ENCODE data around the gene CPLX4.
A peak's percentile ranks its signal among the peaks of the same experiment; 100 is the strongest.
"Not testable (repeated sequence)": the region's sequence is repeated elsewhere in the genome, so short reads cannot be mapped to it uniquely, and the experiment has no call there.

CPLX4 gene

DNA sequence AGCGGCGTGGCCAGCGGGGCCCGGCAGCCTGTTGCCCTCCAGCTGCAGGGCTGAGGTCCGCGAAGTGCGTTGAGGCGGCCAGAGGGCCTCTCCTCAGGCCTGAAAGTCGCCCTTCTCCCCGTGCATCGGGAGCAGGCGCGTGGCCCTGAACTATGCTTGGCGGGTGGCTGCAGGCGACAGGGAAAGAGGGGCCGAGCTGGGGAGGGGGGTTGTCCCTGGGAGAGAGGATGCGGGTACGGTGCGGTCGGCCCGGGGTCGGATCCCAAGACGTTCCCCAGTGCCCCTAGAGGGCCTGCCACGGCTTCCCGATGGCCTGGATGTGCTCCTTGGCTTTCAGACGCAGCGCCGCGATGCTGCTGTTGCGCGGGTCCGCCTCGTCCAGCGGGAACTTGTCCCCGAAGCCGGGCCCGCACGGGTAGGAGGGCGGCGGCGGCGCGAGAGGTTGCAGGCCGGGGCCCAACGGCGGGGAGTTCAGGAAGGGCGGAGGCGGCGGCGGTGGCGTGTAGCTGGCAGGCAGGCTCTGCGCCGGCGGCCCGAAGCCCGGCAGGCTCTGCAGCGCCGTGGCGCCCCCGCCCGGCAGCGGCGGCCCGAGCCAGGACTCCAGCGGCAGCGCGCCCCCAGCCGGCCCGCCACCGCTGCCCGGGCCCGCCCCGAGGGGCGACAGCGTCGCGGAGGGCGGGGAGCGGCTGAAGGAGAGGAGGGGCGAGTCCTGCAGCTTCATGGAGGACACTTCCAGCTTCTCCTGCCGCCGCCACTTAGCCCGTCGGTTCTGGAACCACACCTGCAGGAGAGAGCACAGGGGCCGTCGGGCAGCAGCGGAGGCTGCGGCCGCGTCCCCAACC is 49.5 kb downstream of the CPLX4 start:
- peak; percentile 4 for DNase-seq

DNA sequence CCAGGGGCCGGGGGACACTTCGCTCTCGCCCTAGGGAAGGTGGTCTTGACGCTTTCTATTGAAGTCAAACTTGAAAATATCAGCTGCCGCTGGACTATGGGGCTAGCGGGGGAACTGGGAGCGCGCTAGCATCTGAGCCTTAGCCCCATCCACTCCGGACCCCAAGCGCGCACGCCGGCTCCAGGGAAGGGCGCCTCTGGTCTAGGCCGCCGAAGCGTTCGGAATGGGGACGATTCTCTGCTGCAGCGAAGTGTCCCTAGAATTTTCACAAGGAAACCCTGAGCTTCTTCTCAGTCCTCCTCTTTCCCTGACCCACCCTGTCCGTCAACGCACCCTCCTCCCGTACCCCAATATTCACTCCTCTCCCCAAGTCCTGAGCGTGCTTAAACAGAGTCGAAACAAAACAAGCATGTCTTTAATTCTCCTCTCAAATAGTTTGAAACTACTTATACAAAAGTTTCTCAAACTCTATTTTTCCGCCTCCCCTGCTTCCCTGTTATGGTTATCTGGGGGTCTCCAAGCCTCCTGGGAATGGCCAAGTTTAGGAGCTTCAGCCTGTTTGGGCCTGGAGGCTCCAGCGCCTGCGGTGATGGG is 50.2 kb downstream of the CPLX4 start:
- no peak for DNase-seq

DNA sequence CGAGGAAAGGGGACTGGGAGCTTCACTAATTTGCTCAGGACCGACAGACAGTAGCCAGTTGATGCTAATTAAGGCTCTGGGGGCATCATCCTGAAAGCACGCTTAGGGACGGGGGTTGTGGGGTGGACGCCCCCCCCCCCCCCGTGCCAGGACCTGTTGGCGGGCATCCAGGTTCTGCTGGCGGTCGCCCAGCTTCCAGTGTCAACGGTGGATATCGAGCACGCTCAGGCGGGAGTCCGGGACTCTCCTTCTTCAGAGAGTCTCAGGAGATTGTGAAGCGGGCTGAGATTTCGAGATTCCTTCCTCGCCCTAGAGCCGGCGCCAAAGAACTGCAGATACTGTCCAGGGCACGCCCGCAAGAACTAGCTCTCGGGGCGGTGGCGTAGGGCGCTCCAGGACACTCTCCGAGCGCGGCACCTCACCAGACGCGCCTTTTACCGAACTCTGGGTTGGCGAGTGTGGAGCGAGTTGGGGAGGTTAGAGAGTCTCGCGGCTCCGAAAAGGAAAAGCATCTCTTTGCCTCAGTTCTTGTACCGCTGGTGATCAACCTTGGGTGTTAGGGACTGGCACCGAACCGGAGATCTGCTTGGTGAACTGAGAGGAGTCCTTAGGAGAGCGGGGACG is 50.8 kb downstream of the CPLX4 start:
- no peak for DNase-seq

DNA sequence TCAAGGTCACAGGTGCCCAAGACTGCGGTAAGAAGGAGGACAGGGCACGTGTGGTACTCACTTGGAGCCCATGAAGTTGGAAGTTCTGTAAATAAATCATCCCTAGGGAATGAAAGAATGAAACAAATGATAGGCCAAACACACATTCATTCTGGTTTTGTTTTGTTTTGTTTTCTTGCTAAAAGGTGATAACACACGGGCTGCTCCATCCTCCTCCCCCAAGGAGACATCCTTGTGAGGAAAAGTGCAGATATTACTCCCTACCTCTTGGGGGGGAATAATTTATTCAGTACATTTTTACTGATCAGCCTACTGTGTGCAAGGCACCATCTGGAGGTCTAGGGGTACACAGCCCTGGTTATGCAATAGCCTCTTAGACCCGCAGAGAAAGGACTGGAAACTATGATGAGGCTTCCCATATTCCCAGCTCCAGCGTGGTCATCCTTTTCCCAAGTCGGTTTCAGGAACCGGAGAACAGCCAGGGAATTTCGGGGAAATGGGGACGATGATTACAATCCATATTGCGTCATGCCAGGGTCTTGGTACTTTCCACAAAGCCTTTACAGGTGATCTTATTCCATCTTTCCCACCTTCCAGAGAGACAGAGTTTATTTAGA is 51.5 kb downstream of the CPLX4 start:
- DNase-seq: no peak

DNA sequence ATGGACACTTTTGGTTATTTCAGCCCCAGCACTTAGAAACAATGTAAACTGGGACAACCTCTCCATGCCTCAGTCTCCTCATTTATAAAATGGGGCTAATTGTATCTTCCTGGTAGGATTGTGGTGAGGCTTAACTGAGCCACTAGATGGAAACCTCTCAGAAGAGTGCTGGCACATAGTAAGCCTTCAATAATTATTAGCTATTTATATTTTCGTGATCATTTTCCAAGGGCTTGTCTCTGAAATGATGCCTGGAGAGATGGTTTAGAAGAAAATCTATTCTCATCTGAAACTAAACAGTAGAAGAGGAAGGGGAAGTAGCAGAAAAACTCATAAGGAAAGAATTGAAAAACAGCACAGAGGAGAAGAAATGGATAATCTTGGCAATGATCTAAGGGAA is 52.0 kb downstream of the CPLX4 start:
- DNase-seq: no peak

DNA sequence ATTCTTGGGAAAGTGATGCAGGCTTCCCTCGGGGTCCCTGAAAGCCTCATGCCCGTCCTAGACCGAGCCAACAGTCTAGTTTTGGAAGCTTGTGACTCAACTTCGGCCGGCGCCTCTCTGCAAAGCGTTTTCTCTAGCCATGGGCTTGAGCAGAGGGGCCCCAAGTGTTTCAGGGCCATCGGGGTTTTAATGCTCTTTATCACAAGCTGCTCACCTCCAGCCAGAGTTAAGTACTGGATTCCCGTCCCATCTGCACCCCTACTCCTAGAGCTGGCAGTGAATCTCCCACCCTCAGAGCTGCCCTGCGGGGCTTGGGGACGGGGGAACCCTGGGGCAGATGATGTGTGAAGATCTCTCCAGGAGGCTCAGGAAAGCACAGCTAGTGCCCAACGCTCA is 52.5 kb downstream of the CPLX4 start:
- DNase-seq: no peak

DNA sequence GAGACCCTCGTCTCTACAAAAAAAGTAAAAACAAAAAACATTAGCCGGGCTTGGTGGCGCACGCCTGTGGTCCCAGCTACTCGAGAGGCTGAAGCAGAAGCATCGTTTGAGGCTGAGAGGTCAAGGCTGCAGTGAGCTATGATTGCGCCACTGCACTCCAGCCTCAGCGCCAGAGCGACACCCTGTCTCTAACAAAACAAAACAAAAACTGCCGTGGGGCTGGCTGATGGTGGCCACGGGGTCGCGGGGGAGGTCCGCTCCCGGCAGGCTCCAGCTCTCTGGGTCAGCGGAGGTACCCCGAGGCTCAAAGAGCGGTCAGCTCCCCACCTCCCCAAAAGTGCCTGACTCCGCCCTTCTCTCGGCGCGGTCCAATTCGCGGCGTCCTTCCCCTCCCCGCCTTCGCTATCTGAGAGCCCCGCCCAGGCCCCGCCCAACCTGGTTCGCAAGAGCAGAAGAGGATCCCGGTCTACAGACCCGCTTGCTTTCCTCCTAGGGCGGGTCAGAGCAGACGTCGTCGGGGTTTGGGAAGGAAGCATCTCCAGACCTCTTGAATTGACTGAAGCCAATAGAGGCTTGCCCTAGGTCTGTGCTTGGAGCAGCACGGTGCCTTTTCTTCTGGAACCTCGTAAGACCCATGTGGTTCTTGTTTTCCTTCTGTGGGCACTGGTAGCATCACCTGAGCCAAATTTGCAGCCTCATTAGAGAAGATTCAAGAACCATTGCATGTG is 53.0 kb downstream of the CPLX4 start:
- peak; percentile 10 for DNase-seq

DNA sequence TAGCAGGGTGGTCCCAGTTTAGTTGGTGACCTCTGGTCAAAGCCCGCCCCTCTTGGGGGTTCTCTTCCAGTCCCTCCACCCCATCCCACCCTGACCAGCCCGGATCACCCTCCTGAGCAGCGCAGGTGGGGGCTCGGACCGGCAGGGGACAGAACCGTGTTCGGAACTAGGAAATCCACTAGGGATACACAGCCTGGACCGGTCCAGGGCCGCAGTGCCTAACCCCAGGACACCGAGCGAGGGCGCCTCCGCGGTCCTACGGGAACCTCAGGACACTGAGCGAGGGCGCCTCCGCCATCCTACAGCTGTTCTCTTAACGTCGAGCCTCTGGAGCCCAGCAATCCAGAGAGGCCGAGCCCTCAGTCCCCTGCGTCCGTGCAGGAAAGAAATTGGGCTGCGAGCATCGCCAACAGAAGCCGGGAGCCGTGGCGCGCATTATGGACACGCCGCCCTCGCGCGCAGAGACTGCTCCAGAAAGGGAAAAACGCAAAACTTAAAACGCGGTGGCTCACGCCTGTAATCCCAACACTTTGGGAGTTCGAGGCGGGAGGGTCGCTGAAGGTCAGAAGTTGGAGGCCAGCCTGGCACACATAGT is 53.7 kb downstream of the CPLX4 start:
- DNase-seq: no peak

DNA sequence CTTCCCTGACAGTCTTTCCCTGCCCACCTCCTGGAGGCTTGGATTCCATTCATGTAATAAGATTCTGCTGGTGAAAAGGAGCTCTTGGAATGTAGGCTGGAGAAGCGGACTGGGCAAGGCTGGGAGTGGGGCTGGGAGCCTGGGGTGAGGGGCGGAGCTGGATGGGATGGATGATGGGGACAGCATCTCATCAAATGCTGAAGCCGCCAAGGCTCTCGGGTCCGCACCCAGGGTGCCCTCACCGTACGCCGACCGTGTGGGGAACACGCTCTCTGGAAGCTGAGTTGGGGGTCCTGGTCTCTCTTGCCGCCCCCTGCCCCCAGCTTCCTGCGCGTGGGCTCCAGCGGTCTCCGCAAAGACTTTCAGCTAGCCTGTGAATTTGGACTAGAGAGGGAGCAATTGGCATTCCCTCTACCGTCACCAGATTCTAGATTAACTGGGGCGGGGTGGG is 54.3 kb downstream of the CPLX4 start:
- DNase-seq: no peak

DNA sequence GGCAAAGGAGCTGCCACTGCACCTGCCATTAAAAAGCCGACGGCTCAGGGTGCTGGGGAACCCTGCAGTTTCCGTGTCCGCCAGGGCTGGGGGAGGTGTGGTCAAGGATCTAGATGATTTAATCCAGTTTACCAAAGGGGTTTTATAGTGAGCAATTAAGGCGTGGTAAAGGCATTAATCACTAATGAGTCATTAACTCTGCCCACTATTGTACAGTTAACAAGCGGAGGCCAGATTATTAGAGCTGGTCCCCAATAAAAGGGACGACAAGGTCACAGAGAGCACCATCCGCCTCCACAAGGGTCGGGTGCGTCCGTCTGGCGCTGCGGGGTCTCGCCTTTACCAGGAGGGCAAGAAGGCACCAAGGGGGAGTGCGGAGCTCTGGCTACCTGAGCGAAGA is 54.8 kb downstream of the CPLX4 start:
- DNase-seq: no peak

DNA sequence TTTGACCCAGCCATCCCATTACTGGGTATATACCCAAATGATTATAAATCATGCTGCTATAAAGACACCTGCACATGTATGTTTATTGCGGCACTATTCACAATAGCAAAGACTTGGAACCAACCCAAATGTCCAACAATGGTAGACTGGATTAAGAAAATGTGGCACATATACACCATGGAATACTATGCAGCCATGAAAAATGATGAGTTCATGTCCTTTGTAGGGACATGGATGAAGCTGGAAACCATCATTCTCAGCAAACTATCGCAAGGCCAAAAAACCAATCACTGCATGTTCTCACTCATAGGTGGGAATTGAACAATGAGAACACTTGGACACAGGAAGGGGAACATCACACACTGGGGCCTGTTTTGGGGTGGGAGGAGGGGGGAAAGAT is 56.2 kb downstream of the CPLX4 start:
- not testable (repeated sequence) for DNase-seq

DNA sequence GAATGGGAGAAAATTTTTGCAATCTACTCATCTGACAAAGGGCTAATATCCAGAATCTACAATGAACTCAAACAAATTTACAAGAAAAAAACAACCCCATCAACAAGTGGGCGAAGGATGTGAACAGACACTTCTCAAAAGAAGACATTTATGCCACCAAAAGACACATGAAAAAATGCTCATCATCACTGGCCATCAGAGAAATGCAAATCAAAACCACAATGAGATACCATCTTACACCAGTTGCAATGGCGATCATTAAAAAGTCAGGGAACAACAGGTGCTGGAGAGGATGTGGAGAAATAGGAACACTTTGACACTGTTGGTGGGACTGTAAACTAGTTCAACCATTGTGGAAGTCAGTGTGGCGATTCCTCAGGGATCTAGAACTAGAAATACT is 56.6 kb downstream of the CPLX4 start:
- DNase-seq: not testable (repeated sequence)

DNA sequence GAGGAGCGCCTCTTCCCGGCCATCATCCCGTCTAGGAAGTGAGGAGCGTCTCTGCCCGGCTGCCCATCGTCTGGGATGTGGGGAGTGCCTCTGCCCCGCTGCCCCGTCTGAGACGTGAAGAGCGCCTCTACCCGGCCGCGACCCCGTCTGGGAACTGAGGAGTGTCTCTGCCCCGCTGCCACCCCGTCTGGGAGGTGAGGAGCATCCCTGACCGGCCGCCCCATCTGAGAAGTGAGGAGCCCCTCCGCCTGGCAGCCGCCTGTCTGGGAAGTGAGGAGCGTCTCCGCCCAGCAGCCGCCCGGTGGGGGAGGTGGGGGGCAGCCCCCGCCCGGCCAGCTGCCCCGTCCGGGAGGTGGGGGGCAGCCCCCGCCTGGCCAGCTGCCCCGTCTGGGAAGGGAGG is 63.0 kb downstream of the CPLX4 start:
- DNase-seq: not testable (repeated sequence)

DNA sequence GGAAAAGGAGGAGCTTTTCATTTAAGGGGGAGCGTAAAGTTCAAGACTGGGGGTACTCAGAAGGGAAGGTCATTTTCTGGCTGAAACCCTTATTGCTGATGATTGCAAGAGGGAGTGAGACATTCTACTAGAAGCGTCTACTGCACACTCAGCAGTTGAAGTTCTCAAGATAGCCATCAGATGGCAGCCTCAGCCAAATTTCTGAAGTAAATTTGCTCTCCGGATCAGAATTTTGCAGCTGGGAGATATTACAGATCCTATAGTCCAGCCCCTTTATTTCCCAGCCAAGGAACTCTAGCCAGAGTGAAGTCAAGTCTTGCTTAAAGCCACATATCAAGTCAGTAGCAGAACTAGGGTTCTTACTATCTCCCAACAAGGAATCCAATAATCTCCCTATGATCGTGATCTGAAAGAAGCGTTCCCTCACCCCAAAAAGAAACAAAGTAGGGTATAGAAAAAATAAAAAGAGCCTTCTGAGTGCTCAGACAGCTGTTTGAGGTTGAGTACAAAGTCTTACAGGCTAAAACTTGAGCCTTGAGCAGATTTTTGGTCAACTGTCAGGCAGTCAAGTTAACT is 69.2 kb downstream of the CPLX4 start:
- peak; percentile 59 for DNase-seq

DNA sequence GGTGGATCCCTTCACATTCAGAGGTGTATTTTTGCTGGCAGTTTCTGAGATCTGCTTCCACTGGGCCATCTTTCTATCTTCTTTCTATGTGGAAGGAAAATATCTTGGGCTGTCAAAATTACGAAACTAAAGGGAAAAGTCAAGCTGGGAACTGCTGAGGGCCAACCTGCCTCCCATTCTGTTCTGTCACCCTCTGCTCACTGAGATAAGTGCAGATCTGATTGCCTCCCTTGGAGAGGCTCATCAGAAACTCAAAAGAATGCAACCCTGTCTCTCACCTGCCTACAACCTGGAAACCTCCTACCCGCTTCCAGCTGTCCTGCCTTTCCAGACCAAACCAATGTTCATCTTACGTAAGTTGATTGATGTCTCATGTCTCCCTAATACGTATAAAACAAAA is 71.7 kb downstream of the CPLX4 start:
- DNase-seq: no peak
